HG03066 (cell line): Measurements from ENCODE around the gene FNDC3B.
A peak's percentile ranks its signal among the peaks of the same experiment; 100 is the strongest.
"Not testable (repeated sequence)": the region's sequence is repeated elsewhere in the genome, so short reads cannot be mapped to it uniquely, and the experiment has no call there.

Experiments
- ATAC-seq: cut with Tn5 transposase; IDR thresholded peaks from one replicate; pipeline ENCODE4 v1.9.1; 2021; ENCODE audit warnings: low read depth; ENCODE audit not compliant: unreplicated experiment

The FNDC3B gene

DNA sequence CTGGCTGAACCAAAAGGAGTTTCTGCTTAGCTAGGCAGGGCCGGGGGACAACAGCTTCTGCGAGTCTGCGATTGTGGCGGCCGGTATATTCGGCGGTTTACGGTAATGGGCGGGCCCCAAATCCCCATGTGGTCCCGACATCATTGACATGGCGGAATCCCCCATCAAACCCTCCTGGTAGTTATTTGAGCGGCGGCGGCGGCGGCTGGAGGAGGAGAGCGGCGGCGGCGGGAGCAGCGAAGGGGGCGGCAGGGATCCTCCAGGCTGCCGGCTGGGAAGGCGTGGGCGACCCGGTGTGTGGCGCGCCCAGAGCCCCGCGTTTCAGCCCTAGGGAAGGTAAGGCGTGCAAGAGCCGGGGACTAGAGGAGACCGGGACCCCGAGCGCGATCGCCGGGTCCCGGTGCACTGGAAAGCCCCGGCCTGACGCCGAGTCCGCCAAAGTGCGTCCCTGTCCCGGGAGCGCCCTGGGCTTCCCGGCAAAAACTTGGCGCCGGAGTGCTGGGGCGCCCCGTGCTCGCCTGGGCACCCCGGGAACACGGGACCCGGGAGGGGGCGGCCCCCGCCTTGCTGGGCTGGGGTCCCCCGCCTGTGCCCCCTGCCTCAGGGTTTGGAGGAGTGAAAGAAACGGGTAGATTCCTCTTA is at the start of gene FNDC3B:
Gene FNDC3B, plus strand, starts transcription at position 143 of the 642 bp plus-strand sequence. CDS start 72,902 bp downstream, outside the sequence.
- peak; percentile 67 for ATAC-seq

DNA sequence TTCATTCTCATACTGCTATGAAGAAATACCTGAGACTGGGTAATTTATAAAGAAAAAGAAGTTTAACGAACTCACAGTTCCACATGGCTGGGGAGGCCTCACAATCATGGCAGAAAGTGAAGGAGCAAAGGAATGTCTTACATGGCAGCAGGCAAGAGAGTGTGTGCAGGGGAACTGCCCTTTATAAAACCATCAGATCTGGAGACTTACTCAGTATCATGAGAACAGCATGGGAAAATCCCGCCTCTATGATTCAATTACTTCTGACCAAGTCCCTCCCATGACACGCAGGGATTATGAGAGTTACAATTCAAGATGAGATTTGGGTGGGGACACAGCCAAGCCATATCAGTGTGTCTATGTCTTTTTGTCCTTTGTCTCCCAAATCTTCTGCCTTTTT is 49.1 kb upstream of the FNDC3B start:
- ATAC-seq = not testable (repeated sequence)

DNA sequence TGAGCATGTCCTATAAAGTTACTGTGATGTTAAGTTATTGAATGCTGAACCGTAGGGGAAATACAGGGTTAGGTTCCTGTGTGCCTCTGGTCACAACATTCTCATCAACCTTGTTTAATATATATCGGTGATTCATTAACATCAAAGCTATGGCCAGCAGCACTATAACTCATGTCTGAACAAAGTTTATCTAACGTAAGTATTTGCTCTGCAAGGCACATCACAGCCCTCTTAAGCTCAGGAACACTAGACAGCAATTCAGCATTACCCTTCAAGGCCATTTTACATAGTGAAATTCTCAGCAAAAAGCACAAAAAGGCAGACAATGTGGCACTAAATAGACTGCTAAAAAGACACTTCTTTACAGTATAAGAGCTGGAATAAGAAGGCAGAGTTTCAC is 48.2 kb upstream of the FNDC3B start:
- ATAC-seq = no peak

- ATAC-seq = no peak
Observed at GRCh38 chr3:171994646-171995428, 44.5 kb upstream of the FNDC3B start.

GRCh38 chr3:171995486-171995885 is 43.9 kb upstream of the FNDC3B start:
- no peak for ATAC-seq

DNA sequence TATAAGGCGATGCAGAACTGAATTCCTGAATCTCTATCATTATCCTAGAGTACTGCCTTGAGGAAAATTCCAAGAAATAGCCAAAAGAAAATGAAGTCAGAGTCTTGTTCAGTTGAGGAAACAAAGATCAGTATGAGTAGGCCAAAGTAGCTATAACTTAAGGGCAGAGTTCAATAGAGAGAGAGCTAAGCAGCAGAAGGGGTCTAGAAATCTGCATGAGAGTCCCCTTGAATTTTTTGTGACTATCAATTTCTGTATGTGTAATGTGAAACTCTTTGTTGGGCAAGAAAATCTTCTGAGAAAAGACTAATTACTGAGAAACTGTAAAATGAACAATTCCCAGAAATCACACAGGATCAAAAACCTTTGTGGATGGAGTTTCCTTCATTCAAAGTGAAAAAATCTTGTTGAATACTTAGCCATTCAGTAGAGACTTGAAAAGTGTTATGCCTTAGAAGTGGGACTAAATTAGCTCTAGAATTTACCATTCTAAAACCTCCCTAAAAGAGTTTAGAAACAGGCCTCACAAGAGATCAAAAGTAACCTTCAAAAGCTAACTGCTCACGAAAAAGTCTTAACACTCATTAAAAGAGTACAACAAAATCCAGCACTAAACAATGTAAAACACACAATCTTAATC is 43.1 kb upstream of the FNDC3B start:
- ATAC-seq = no peak

- ATAC-seq = not testable (repeated sequence)
Observed at GRCh38 chr3:171998731-171999130, 40.6 kb upstream of the FNDC3B start.

DNA sequence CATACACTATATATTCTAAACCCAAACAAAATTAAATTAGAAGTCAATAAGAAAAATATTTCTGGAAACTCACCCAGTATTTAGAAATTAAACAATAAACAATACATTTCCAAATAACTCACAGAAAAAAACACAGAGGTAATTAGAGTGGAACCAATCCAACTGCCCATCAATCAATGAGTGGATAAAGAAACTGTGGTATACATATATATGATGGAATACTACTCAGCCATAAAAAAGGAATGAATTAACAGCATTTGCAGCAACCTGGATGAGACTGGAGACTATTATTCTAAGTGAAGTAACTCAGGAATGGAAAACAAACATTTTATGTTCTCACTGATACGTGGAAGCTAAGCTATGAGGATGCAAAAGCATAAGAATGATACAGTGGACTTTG is 37.8 kb upstream of the FNDC3B start:
- not testable (repeated sequence) for ATAC-seq

GRCh38 chr3:172002512-172003078 is 36.8 kb upstream of the FNDC3B start:
- ATAC-seq = no peak

GRCh38 chr3:172003146-172003545 is 36.2 kb upstream of the FNDC3B start:
- no peak for ATAC-seq

GRCh38 chr3:172007065-172007370 is 32.4 kb upstream of the FNDC3B start:
- no peak for ATAC-seq

GRCh38 chr3:172009803-172010202 is 29.6 kb upstream of the FNDC3B start:
- no peak for ATAC-seq

- no peak for ATAC-seq
Observed at GRCh38 chr3:172012775-172013174, 26.6 kb upstream of the FNDC3B start.

GRCh38 chr3:172014145-172014544 is 25.2 kb upstream of the FNDC3B start:
- ATAC-seq = no peak

GRCh38 chr3:172018364-172018763 is 21.0 kb upstream of the FNDC3B start:
- no peak for ATAC-seq

DNA sequence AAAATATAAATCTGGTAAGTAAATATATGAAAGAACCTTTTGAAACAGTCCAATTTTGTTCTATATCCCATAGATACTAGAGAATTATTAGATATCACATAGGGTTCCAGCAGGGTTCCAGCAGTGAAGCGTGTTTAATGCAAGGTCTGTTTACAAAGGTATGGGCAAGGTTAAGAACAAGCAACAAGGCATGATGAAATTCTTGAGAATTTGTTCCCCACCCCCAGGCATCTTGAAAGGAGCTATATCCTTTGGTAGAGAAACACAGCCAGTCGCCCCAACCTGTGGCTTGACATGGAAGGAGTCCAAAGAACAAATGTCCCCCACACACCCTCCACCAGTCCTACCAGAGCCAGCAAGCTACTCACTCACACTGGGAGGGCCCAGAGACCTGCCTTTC is 18.6 kb upstream of the FNDC3B start:
- no peak for ATAC-seq

- ATAC-seq = no peak
Observed at GRCh38 chr3:172021164-172021563, 18.2 kb upstream of the FNDC3B start.

- ATAC-seq = no peak
Observed at GRCh38 chr3:172021859-172022258, 17.5 kb upstream of the FNDC3B start.

DNA sequence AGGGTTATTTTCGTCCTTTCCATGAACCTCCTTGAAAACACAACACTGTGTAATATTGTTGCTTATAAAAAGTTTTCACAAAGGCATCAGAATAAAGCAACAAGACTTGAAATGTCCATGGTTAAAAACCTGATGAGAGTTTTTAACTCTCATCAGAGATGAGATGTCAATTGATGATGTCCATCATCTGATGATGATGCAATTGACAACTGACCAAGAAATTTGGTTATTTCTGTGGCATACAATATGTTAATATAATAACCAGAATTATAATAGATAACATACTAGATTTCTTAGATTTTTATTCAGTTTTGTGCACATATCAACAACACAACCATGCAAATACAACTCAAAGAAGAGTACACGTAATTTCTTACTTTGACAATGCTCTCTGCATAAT is 15.5 kb upstream of the FNDC3B start:
- ATAC-seq = no peak

DNA sequence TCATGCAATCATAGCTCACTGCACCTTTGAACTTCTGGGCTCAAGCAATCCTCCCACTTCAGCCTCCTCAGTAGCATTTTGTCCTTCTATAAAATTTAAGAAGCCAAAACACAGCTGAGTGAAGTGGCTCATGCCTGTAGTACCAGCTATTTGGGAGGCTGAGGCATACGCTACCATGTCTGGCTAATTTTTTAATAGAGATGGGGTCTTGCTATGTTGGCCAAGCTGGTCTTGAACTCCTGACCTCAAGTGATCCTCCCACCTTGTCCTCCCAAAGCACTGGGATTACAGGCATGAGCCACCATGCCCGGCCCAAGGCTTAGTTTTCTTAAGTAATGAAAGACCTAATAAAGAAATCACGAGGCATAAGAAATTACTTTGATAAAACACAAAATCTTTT is 14.7 kb upstream of the FNDC3B start:
- ATAC-seq = no peak

DNA sequence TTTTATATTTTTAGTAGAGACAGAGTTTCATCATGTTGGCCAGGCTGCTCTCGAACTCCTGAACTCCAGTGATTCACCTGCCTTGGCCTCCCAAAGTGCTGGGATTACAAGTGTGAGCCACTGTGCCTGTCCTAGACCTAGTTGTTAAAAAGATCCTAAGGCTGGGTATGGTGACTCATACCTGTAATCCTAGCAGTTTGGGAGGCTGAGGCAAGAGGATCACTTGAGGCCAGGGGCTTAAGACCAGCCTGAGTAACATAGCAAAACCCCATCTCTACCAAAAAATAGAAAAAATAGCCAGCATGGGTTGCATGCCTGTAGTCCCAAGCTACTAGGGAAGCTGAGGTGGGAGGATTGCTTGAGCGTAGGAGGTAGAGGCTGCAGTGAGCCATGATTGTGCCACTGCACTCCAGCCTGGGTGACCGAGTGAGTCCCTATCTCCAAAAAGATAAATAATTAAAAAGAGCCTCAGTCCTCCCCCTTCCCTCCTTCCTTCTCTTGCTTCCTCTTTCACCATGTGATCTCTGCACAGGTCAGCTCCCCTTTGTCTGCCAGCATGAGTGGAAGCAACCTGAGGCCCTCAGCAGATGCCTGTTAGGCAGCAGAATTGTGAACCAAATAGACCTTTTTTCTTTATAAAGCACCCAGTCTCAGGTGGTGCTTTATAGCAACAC is 9.8 kb upstream of the FNDC3B start:
- ATAC-seq = no peak
